ENCODE data around the gene LGR6. TPM values are rescaled to one million over a fixed set of nuclear protein-coding genes. Genes with fewer than 3 reads are reported as not detected.
A peak's percentile ranks its signal among the peaks of the same experiment; 100 is the strongest.

LGR6 gene
- total RNA-seq, 1 donor from 2014 or later = 26.0 TPM

DNA sequence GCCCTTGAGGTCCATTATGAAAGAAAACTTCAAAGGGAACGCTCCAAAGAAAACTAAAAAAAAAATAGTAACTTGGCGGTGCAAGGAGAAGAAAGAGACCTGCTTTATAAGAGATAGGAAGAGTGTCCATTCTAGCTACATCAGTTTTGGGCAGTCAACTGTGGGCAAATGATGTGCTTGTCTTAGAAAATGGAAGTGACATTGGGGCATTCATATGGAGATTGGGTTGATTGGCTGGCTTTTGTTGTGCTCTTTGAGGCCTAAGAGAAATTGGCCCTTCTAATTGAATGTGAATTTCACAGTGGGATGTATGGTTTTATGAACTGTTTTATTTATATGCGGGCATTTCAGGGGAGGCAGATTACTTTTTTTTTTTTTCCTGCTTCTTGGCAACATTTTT is 168.1 kb downstream of the LGR6 start:
- no peak overlapping the region for H3K4me3 ChIP-seq
- no peak overlapping the region for H3K27ac ChIP-seq
- no peak for DNase-seq (ENCODE audit: low spot score in 2 of 2)
- intact Hi-C loops (cut with DNase I) = no loop called here
- H3K27me3 ChIP-seq = no peaks in the 10 kb centered on the region
- TF ChIP-seq, protein P1, sequence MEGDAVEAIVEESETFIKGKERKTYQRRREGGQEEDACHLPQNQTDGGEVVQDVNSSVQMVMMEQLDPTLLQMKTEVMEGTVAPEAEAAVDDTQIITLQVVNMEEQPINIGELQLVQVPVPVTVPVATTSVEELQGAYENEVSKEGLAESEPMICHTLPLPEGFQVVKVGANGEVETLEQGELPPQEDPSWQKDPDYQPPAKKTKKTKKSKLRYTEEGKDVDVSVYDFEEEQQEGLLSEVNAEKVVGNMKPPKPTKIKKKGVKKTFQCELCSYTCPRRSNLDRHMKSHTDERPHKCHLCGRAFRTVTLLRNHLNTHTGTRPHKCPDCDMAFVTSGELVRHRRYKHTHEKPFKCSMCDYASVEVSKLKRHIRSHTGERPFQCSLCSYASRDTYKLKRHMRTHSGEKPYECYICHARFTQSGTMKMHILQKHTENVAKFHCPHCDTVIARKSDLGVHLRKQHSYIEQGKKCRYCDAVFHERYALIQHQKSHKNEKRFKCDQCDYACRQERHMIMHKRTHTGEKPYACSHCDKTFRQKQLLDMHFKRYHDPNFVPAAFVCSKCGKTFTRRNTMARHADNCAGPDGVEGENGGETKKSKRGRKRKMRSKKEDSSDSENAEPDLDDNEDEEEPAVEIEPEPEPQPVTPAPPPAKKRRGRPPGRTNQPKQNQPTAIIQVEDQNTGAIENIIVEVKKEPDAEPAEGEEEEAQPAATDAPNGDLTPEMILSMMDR (IDR thresholded peaks at IDR 0.05) = no peak
- no peaks in the 10 kb centered on the region for H3K36me3 ChIP-seq
- no peaks in the 10 kb centered on the region for H3K4me1 ChIP-seq
- H3K9me3 ChIP-seq = no peaks in the 10 kb centered on the region

- intact Hi-C loops (cut with DNase I) = no loop called here
- Histone ChIP-seq H3K36me3 (no peaks in the 10 kb centered on the region), H3K27me3 (no peaks in the 10 kb centered on the region), H3K27ac (no peak overlapping the region), H3K4me1 (no peaks in the 10 kb centered on the region), H3K9me3 (no peaks in the 10 kb centered on the region), H3K4me3 (no peak overlapping the region)
- TF ChIP-seq, protein P1 (IDR thresholded peaks at IDR 0.05) = no peak
- DNase-seq (ENCODE audit: low spot score in 2 of 2) = no peak
These were observed 168.6 kb downstream of the LGR6 start for GRCh38 chr1:202362212-202362611.

- intact Hi-C loops (cut with DNase I) = no loop called here
- H3K27me3 ChIP-seq = no peaks in the 10 kb centered on the region
- TF ChIP-seq, protein P1 (IDR thresholded peaks at IDR 0.05) = no peak
These were observed 171.7 kb downstream of the LGR6 start for GRCh38 chr1:202365092-202365815.

DNA sequence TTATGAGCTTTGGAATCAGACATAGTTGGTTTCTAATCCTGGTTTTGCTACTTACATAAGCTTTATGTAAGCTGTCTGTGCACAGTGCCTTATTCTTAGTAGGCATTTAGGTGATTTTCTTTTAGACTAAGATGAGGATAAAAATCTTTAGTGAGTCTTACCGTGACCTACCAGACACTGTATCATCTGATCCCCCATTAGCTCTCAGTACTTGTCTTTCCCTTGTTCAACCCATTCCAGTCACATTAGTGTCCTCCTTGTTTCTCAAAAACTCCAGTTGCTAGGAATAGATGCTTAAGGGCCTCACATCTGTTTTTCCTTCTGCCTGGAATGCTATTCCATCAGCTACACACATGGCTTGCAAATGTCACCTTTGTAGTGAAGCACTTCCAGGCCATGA is 173.7 kb downstream of the LGR6 start:
- Histone ChIP-seq H3K36me3 (no peaks in the 10 kb centered on the region), H3K27ac (no peak overlapping the region), H3K9me3 (no peaks in the 10 kb centered on the region), H3K4me3 (no peak overlapping the region), H3K27me3 (no peaks in the 10 kb centered on the region), H3K4me1 (no peaks in the 10 kb centered on the region)
- TF ChIP-seq, protein P1 (IDR thresholded peaks at IDR 0.05) = no peak
- intact Hi-C loops (cut with DNase I) = no loop called here
- DNase-seq (ENCODE audit: low spot score in 2 of 2) = no peak

More at GRCh38 chr1:202365092-202365815, 171.7 kb downstream of the LGR6 start:
- no peaks in the 10 kb centered on the region for H3K36me3 ChIP-seq
- H3K4me1 ChIP-seq = no peaks in the 10 kb centered on the region
- no peak overlapping the region for H3K4me3 ChIP-seq
- H3K9me3 ChIP-seq = no peaks in the 10 kb centered on the region
- no peak for DNase-seq (ENCODE audit: low spot score in 2 of 2)
- peak overlapping the region in 1 of 2 donors; percentile 30 for H3K27ac ChIP-seq

Other genes starting within 250 kb of the LGR6 start
- 316 TPM for gene LMOD1, start 247.3 kb upstream of the LGR6 start, total RNA-seq
- gene TIMM17A, start 238.3 kb upstream of the LGR6 start, total RNA-seq = 7.9 TPM
- 106 TPM for gene RNPEP, start 211.2 kb upstream of the LGR6 start, total RNA-seq
- gene ELF3, start 183.2 kb upstream of the LGR6 start, total RNA-seq = 0.96 TPM
- not detected for gene GPR37L1, start 70.9 kb upstream of the LGR6 start, total RNA-seq
- gene ARL8A, start 49.1 kb upstream of the LGR6 start, total RNA-seq = 38.5 TPM
- not detected for gene PTPN7, start 33.2 kb upstream of the LGR6 start, total RNA-seq
- gene UBE2T, start 148.1 kb downstream of the LGR6 start, total RNA-seq = not detected
- gene PPP1R12B, start 154.9 kb downstream of the LGR6 start, total RNA-seq = 404 TPM